ENCODE measurements around the gene MGLL.
A peak's percentile ranks its signal among the peaks of the same experiment; 100 is the strongest.

MGLL gene

DNA sequence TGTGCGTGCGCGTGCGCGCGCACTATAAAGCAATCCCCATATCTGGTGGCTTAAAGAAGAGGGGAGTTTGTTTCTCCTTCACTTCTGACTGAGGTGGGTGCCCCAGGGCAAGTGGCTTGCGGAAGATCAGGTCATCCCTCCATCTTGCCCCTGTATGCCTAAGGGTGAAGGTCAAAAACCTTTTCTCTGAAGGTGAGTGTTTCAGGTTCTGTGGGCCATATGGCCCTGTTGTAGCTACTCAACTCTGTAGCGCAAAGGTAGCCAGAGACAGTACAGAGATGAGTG is 144.1 kb downstream of the MGLL start:
- DNase-seq (ENCODE audit: low spot score) (no peak), FAIRE-seq (no peak)

DNA sequence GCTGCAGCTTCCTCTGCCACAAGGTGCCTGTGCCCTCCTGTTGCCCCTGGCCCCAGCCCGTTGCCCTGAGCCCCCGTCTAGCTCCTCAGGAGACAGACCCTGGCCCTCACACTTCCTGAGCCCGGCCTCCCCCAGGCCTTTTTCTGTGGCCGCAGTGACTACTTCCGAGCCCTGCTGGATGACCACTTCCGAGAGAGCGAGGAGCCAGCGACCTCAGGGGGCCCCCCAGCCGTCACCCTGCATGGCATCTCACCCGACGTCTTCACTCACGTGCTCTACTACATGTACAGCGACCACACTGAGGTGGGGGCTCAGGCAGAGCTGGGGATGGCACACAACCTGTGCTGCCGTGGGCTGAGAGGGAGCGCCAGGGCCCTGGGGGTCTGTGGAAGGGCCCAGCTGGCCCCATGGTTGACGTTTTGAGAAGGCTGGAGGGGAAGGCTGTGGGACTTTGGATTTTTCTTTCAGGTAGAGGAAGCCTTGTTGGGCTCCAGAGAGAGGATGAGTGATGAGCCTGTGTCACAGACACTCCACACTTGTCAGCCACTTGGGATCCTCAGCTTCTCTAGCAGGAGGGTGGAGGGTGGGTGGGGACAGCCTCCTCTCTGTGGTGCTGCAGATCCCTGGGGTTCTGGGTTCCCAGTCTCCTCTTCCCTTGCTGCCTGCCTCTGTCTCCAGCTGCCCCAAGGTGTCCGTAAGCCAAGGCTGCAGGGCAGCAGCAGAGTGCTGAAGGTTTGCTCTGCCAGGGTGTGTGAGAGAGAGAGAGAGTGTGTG is 144.6 kb downstream of the MGLL start:
- FAIRE-seq (no peak), DNase-seq (ENCODE audit: low spot score) (no peak)

DNA sequence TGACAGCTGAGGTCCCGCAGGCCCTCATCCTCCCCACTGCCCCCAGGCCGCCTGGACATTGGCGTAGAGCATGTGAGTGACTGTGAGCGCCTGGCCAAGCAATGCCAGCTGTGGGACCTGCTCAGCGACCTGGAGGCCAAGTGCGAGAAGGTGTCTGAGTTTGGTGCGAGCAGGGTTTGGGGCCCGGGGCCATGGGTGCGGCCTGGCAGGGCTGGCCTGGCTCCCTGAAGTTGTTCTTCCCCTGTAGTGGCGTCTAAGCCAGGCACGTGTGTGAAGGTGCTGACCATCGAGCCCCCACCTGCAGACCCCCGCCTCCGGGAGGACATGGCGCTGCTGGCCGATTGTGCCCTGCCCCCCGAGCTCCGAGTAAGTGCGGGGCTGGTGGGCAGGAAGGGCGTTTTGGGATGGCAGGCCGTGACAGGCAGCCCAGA is 145.4 kb downstream of the MGLL start:
- DNase-seq (ENCODE audit: low spot score), result no peak
- no peak for FAIRE-seq

- no peak for DNase-seq (ENCODE audit: low spot score)
- FAIRE-seq, result no peak
Measured at GRCh38 chr3:127676456-127676855, 145.9 kb downstream of the MGLL start.

DNA sequence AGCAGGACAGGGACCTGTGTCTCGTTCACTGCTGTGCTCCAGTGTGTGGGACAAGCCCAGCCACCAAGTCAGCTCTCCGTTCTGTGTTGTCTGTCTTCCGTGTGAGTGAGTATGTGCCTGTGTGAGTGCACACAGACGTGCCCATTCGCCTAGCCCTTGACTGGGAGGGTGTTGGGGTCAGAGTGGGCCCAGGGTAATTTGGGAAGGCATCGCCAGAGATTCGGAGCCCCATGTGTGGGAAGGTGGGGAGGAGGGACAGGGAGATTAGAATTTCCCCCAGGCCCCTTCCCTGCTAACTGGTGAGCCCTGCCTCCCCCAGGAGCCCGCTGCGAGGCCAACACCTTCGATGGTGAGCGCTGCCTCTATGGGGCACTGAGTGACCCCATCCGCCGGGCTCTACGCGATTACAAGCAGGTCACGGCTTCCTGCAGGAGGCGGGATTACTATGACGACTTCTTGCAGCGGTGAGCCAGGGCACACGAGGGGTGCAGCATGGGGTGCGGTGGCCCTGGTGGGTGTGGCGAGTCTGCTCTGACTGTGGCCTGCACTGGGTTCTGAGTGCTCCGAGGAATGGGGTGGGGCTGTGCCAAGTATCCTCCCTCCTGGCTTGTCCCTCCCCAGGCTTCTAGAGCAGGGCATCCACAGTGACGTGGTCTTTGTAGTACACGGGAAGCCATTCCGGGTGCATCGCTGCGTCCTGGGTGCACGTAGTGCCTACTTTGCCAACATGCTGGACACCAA is 146.5 kb downstream of the MGLL start:
- FAIRE-seq (no peak), DNase-seq (ENCODE audit: low spot score) (no peak)

DNA sequence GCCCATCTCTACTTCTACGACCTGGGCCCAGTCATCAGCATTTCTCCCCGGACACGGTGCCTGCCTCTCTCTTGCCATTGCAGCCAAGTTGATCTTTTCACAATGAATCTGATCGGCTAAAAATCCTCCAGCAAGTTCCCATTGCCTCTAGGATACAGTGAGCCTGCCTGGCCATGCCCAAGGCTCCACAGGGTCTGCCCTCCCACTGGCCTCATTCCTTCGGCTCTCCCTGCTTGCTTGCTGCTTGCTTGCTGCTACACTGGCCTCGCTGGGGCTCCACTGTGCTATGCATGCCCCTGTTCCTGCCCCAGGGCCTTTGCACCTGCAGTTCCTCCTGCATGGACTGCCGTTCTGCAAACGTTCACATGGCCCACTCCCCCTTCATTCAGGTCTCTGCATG is 147.5 kb downstream of the MGLL start:
- no peak for DNase-seq (ENCODE audit: low spot score)
- FAIRE-seq, result no peak

- FAIRE-seq (no peak), DNase-seq (ENCODE audit: low spot score) (no peak)
Measured at GRCh38 chr3:127674101-127674721, 148.1 kb downstream of the MGLL start.

- DNase-seq (ENCODE audit: low spot score), result no peak
- FAIRE-seq, result no peak
Measured at GRCh38 chr3:127673191-127674100, 148.9 kb downstream of the MGLL start.

DNA sequence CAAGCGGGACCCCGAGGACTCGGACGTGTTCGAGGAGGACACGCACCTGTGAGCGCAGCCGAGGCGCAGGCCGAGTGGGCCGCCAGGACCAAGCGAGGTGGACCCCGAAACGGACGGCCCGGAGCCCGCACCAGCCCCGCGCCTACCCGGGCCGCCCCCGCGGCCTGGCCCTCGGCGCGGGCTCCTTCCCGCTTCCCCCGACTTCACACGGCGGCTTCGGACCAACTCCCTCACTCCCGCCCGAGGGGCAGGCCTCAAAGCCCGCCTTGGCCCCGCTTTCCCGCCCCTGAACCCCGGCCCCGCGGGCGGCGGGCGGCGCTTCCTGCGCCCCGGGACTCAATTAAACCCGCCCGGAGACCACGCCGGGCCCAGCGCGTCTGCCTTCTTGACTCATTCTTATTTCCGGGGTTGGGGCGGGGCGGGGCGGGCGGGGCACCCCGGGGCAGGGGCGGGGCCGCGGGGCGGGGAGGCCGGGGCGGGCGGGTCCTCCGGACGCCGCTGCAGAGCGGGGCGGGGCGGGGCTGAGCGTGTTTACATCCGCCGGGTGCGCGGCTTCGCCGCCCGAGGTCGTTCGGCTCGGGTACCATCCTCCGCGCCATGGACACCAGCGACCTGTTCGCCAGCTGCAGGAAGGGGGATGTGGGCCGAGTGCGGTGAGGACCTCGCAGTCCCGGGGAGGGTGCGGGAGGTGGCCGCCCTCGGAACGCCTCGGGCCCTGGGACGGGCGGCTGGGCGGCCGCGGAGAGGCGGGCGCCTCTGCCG is 149.7 kb downstream of the MGLL start, which contains the start of gene ABTB1:
Gene ABTB1 (plus strand): TSS at position 524 of the 762 bp plus-strand sequence. CDS start 74 bp downstream, at position 598.
- FAIRE-seq, result no peak

GRCh38 chr3:127671523-127672428 is 150.5 kb downstream of the MGLL start:
- FAIRE-seq, result no peak
- DNase-seq (ENCODE audit: low spot score), result no peak

More for the DNA sequence above, 149.7 kb downstream of the MGLL start, which contains the start of gene ABTB1:
- peak; percentile 43 for DNase-seq (ENCODE audit: low spot score)

- no peak for DNase-seq (ENCODE audit: low spot score)
- FAIRE-seq, result no peak
Measured at GRCh38 chr3:127670761-127671522, 151.4 kb downstream of the MGLL start.

DNA sequence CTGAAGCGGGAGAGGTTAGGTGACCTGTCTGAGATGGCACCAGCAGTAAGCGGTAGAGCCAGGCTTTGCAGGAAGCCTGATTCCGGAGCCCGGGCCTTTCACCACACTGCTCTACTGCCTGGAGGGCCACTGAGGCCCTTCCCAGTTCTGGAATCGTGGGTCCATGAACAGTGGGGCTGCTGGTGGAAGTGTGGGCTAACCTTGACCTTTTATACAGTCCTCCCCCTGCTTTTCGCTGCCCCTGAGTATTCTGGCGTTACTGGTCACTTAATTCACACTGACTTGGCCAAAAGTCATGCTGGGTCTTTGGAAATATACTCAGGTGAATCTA is 152.1 kb downstream of the MGLL start:
- DNase-seq (ENCODE audit: low spot score) (no peak), FAIRE-seq (no peak)

GRCh38 chr3:127669541-127670228 is 152.6 kb downstream of the MGLL start:
- DNase-seq (ENCODE audit: low spot score) (no peak), FAIRE-seq (no peak)

DNA sequence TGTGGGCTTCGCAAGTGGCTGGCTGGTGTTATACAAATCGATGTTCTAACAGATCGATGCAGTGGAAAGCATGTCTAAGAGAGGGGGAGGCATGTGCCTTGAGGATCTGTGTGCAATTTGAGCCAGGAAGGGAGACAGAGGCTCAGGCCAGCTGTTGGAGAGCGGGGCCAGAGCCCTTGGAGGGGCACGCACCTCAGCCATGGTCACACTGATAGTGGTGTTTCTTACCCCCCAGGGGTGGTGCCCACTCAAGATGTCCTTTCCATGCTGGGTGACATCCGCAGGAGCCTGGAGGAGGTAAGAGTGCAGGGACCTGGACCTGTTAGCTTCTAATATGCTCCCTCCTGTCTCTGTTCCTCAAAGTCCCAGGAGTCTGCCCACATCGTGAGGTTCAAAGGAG is 153.4 kb downstream of the MGLL start:
- FAIRE-seq (no peak), DNase-seq (ENCODE audit: low spot score) (no peak)

GRCh38 chr3:127667119-127667681 is 155.1 kb downstream of the MGLL start:
- FAIRE-seq (no peak), DNase-seq (ENCODE audit: low spot score) (no peak)

DNA sequence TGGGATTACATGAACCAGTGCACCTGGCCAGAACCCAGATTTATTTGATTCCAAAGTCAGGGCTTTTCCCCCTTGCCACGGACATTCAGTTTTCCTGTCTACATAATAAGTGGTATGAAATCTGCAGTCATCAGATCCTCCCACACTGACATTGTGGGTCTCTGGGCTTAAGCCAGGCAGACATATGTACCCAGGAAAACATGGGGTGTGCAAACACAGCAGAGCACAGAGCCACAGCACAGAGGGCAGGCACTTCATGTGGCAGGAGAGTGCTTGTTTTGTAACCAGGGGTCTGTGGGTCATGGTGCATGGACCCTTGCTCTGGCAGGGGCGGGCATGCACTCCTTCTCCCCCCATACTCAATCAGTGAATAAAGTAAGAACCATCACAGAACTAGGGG is 155.6 kb downstream of the MGLL start:
- DNase-seq (ENCODE audit: low spot score), result no peak
- FAIRE-seq, result no peak

DNA sequence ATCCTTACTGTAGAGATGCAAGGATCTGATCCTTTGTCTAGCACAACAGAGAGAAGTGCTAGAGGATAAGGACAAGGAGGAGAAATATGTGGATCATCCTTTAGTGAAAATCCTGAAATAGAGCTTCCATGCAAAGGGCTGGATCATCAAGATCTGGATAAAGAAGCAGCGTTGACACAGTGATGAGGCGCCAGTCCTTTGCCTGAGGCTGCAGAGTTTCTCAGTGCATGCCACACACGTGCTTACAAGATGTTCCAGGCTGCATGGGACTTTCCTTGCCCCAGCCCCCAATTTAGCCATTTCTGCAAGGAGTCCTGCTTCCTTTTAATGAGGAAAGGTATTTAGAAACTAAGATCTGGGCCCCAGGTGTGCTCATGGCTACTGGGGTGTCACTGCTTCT is 156.7 kb downstream of the MGLL start:
- no peak for FAIRE-seq
- no peak for DNase-seq (ENCODE audit: low spot score)

DNA sequence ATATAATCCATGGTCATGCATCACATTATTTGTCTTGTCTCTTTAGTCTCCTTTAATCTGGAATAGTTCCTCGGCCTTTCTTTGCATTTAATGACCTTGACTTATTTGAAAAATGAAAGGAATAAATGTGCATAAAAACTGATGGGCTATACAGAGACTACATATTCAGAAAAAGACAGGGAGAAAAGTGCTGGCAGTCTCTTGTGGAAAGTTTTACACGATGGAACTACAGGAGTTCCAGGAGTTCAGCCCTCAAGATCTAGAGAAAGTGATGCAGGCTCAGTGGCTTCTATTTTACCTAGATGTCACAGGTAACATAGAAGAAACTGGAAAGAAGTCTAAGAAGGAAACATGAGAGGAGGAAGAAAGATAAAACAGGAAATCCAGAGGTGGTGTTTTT is 157.2 kb downstream of the MGLL start:
- FAIRE-seq (no peak), DNase-seq (ENCODE audit: low spot score) (no peak)

Data from RCC 7860 (cell line).